Aorta (tissue), 5 donors: ENCODE measurements around the gene RELB. TPM values are rescaled to one million over a fixed set of nuclear protein-coding genes. Genes with fewer than 3 reads are reported as not detected.

Source experiments
- ATAC-seq: fragments of 200-7000 bp; cut with Tn5 transposase; one replicate; pipeline ENCODE4 v1.9.1; 2022; ENCODE audit warnings: moderate library complexity; ENCODE audit not compliant: low FRiP score
- DNase-seq, 2 donors: peaks; one replicate each; pipeline ENCODE4 v3.0.0-alpha.2; 2020
- H3K27ac ChIP-seq, 2 donors: one replicate each; pipeline ENCODE4 v1.5.1; 2013; ENCODE audit warnings: low read length in 2 of 2, mild to moderate bottlenecking in 2 of 2, moderate library complexity in 2 of 2, control low read depth in 1 of 2, inconsistent platforms in 1 of 2, low read depth in 1 of 2
- H3K27me3 ChIP-seq, 2 donors: one replicate each; pipeline ENCODE4 v1.6.1; 2013; ENCODE audit warnings: control low read depth in 1 of 2, low read length in 1 of 2, mild to moderate bottlenecking in 1 of 2, moderate library complexity in 1 of 2; ENCODE audit not compliant: insufficient read depth in 2 of 2, control insufficient read depth in 1 of 2
- H3K36me3 ChIP-seq, 2 donors: one replicate each; pipeline ENCODE4 v1.6.1; 2013; ENCODE audit warnings: control low read depth in 1 of 2, low read length in 1 of 2, mild to moderate bottlenecking in 1 of 2; ENCODE audit not compliant: insufficient read depth in 2 of 2, control insufficient read depth in 1 of 2
- H3K4me1 ChIP-seq, 2 donors: one replicate each; pipeline ENCODE4 v1.6.1; 2013; ENCODE audit warnings: low read length in 2 of 2, control low read depth in 1 of 2, mild to moderate bottlenecking in 1 of 2, moderate library complexity in 1 of 2; ENCODE audit not compliant: insufficient read depth in 2 of 2, control insufficient read depth in 1 of 2
- H3K4me3 ChIP-seq, 2 donors: one replicate each; pipeline ENCODE4 v1.5.1; 2013; ENCODE audit warnings: low read length in 2 of 2, control low read depth in 1 of 2, mild to moderate bottlenecking in 1 of 2
- H3K9me3 ChIP-seq: one replicate; pipeline ENCODE4 v1.6.1; 2013; ENCODE audit warnings: mild to moderate bottlenecking, low read length; ENCODE audit not compliant: control insufficient read depth
- WGBS, 2 donors: extraction: QIAGEN DNeasy Blood & Tissue Kit; methylation state at CpG; one replicate each; pipeline ENCODE4 v1.1.7; 2013; 5-methylcytosine and 5-hydroxymethylcytosine counted together
- intact Hi-C, 2 donors: fragments of 100-400 bp; cut with DNase I; formaldehyde crosslinking; loops; one replicate each; pipeline versions ENCODE4 v1.14.2 to v1.15.0; 2022
- long read RNA-seq, 2 donors: library from polyadenylated mRNA; unstranded; transcript quantifications; one replicate each; pipeline ENCODE4 v2.0.0, GENCODE V29; 2020 to 2021
- polyA plus RNA-seq, 2 donors: library from polyadenylated mRNA; stranded (reverse); fragments of 200-250 nt; gene quantifications; one replicate each; pipeline ENCODE4 v1.2.3, GENCODE V29; 2013
- total RNA-seq, 2 donors: library from RNA; stranded (reverse); fragmentation: NEBNext Ultra II Directional; extraction: Animal tissue kit (Norgen Biotek cat#: 25700); gene quantifications; one replicate each; pipeline ENCODE4 v1.2.1, GENCODE V29; 2021
- donor health status: healthy with polysubstance abuse.
- donor health status: Bipolar disorder and iron deficiency.
- donor health status: DM: no; HTN: no; CAD: no.
- donor health status: DM: no; HTN: no; CAD: no.
- donor health status: DM: yes; HTN: yes; CAD: no.

RELB gene, protein sequence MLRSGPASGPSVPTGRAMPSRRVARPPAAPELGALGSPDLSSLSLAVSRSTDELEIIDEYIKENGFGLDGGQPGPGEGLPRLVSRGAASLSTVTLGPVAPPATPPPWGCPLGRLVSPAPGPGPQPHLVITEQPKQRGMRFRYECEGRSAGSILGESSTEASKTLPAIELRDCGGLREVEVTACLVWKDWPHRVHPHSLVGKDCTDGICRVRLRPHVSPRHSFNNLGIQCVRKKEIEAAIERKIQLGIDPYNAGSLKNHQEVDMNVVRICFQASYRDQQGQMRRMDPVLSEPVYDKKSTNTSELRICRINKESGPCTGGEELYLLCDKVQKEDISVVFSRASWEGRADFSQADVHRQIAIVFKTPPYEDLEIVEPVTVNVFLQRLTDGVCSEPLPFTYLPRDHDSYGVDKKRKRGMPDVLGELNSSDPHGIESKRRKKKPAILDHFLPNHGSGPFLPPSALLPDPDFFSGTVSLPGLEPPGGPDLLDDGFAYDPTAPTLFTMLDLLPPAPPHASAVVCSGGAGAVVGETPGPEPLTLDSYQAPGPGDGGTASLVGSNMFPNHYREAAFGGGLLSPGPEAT
- total RNA-seq = 10 to 100 TPM; 20.2 to 30.0 TPM
- polyA plus RNA-seq = 10 to 100 TPM in 1 of 2 donors, 1 to 10 TPM in 1; 7.0 to 10.6 TPM
- long read RNA-seq, donor 1, partial matches to known transcripts = 5 of 8 reads
- long read RNA-seq, donor 1, other reads (novel, unspliced or antisense) = 1 of 8 reads
- long read RNA-seq, donor 2, transcript RELB-202 (11 exons, 2,219 nt) = major isoform, 9 of 14 reads
- long read RNA-seq, donor 2, partial matches to known transcripts = 2 of 14 reads
- long read RNA-seq, donor 2, other reads (novel, unspliced or antisense) = 3 of 14 reads

GRCh38 chr19:45001087-45001739 is at the start of gene RELB:
RELB (plus strand) TSS chr19:45001464; CDS start chr19:45001580, 116 bp downstream.
- 1 to 2% methylated on average over 45 to 79 of the region's 79 CpGs for WGBS, 2 donors
- Histone ChIP-seq H3K27me3 (no peaks in the 10 kb centered on the region), H3K36me3 (no peaks in the 10 kb centered on the region), H3K9me3 (no peaks in the 10 kb centered on the region), H3K4me1 (no peaks in the 10 kb centered on the region), H3K27ac (peak within 1 kb of the TSS; percentile 91 to 97), H3K4me3 (peak within 1 kb of the TSS; percentile 82 to 92)
- peak; percentile 97 to 99 for DNase-seq
- peak; percentile 81 for ATAC-seq
- intact Hi-C loops = loop anchor here in 1 of 2 donors (5.0 kb wide), 1 partner anchor 49 kb away; no protein-coding TSS in a partner anchor

- H3K27ac ChIP-seq = peak overlapping the region in 1 of 2 donors; percentile 94
- WGBS, 2 donors = 27 to 43% methylated on average over 13 of the region's 13 CpGs
- no peak for ATAC-seq
- peak overlapping the region; percentile 69 to 80 for H3K4me3 ChIP-seq
- intact Hi-C loops = loop anchor here (5.0 kb wide), 2 partner anchors 48 to 52 kb away; partner anchors contain the start of gene RELB (in 1 of the 2)
- H3K36me3 ChIP-seq = no peaks in the 10 kb centered on the region
- DNase-seq = no peak
- H3K9me3 ChIP-seq = no peaks in the 10 kb centered on the region
- H3K4me1 ChIP-seq = no peaks in the 10 kb centered on the region
- no peaks in the 10 kb centered on the region for H3K27me3 ChIP-seq
Observed at GRCh38 chr19:44954278-44954648, 47.0 kb upstream of the RELB start.

DNA sequence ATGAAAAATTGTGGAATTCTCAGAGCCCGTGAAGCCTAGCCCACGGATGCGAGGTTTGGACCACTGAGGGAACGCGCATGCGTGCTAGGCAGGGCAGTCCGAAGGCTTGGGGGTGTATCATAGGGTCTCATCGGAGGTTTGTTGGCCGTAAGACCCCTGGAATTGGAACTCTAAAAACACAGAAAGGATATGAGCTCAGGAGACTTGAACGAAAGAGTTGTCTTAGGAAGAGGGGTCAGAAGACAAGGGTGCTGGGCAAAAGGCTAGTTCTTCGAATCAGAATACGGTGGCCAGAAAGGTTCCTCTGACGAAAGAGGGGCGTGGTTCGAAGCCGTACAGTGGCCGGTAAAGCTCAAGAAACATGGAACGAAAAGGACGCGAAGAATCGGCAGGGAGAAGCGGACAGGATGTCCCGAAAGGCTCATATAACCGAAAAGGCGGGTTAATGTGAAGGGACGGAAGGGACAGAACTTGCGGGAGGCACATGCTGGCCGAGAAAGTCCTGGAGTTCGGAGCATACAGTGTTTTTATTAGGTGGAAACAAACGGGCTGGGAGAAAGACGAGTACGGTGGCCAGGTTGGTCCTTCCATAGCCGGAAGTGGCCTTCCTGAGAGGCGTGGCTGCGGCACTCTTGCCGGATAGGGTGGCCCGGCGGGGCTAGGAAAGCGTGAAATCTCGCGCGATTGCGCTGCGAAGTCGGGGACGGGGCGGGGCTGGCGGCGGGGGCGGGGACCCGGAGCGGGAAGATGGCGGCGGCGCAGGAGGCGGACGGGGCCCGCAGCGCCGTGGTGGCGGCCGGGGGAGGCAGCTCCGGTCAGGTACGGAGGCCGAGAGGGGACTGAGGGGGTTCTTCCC is 46.4 kb upstream of the RELB start, which contains the start of gene CLPTM1:
Gene CLPTM1, plus strand, starts transcription at position 732 of the 856 bp plus-strand sequence. Its CDS starts 16 bp downstream, at position 748.
- Histone ChIP-seq H3K36me3 (no peaks in the 10 kb centered on the region), H3K27ac (peak within 1 kb of the TSS in 1 of 2 donors; percentile 94), H3K9me3 (no peaks in the 10 kb centered on the region), H3K27me3 (no peaks in the 10 kb centered on the region), H3K4me3 (peak within 1 kb of the TSS; percentile 93 to 97), H3K4me1 (no peaks in the 10 kb centered on the region)
- peak; percentile 99 for DNase-seq
- 0 to 1% methylated on average over 65 of the region's 65 CpGs for WGBS, 2 donors
- intact Hi-C loops = loop anchor here (5.0 kb wide), 2 partner anchors 47 to 53 kb away; partner anchors contain the start of gene RELB (in 1 of the 2)
- peak; percentile 97 for ATAC-seq

DNA sequence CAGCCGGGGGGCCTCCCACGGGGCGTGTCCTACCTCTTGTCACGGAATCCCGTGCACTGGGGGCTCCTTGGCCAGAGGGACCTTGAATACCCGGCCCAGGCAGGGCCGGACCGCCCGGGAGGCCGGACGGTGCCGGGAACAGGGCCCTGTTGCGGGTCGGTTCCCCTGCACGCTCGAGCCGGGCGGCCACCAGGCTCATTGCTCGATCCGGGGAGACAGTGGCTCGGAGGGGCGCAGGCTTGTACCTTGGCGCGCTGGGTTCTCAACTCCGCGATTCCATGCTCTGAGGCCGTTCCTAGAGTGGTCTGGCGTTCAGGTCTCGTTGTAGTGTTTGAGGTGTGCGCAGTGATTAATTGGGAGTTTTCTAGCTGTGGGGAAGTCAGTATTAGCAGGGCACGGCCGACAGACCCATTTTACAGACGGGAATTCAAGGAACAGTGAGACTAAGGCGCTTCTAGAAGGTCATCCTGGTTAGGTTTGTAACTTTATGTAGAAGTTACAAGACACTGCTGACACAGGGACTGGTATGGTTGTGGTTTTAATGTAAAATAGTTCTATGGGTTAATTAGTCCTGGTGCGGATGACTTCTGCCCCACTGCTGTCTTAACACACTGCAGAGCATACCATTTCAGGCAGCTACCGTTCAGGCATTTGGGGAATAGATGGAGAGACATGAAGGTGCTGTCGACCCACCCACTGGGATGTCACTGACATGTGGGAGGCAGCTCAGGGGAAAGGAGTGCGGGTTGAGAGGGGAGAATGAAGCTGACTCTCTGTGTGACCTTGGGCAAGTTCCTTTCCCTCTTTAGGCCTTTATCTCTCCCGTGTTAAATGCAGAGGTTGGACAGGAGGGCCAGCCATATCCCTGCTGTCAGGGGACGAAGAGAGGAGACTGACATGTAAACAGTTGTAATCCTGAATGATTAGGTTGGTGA is 45.5 kb upstream of the RELB start:
- no peak for ATAC-seq
- Histone ChIP-seq H3K27ac (peak overlapping the region in 1 of 2 donors; percentile 49), H3K36me3 (no peaks in the 10 kb centered on the region), H3K9me3 (no peaks in the 10 kb centered on the region), H3K4me1 (no peaks in the 10 kb centered on the region), H3K4me3 (peak overlapping the region; percentile 93 to 97), H3K27me3 (no peaks in the 10 kb centered on the region)
- DNase-seq = no peak
- 3 to 4% methylated on average over 37 to 40 of the region's 40 CpGs for WGBS, 2 donors
- intact Hi-C loops = no loop called here

DNA sequence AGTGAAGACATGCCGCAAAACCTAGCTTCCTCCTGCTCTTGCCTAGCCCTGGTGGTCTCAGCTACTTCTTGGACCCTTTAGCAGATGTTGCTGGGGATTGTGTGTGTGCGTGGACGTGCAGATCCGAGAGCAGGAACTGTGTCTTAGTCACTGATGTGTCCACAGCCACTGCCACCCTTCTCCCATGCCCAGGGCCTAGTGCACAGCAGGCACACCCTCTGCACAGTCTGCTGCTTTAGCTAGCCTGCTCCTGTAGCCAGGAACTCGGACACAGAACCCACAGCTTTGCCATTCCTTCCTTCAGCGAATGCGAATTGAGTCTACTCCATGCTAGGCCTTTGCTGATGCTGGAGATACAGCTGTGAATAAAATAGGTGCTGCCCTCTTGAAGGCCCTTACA is 43.7 kb upstream of the RELB start:
- Histone ChIP-seq H3K4me3 (no peak overlapping the region), H3K27ac (no peak overlapping the region), H3K27me3 (no peaks in the 10 kb centered on the region), H3K36me3 (no peaks in the 10 kb centered on the region), H3K4me1 (no peaks in the 10 kb centered on the region), H3K9me3 (no peaks in the 10 kb centered on the region)
- intact Hi-C loops = no loop called here
- DNase-seq (no peak), ATAC-seq (no peak)
- WGBS, 2 donors = 72 to 73% methylated on average over 7 of the region's 7 CpGs

DNA sequence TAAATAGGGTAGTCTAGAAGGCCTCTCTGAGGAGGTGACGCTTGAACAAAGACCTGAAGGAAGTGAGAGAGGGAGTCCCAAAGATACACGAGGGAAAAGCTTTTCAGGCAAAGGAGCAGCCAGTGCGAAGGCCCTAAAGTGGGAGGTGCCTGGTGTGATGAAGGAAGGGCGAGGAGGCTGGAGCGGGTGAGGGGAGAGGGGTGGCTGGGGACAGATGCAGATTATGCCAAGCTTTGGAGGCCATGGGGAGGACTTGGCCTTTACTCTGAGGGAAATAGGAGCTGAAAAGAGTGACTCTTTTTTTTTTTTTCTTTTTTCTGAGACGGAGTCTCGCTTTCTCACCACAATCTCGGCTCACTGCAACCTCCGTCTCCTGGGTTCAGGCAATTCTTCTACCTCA is 43.2 kb upstream of the RELB start:
- intact Hi-C loops = no loop called here
- WGBS, 2 donors = 74 to 80% methylated on average over 8 to 9 of the region's 9 CpGs
- ATAC-seq = no peak
- Histone ChIP-seq H3K27ac (no peak overlapping the region), H3K27me3 (no peaks in the 10 kb centered on the region), H3K36me3 (no peaks in the 10 kb centered on the region), H3K4me3 (no peak overlapping the region), H3K4me1 (no peaks in the 10 kb centered on the region), H3K9me3 (no peaks in the 10 kb centered on the region)
- no peak for DNase-seq

DNA sequence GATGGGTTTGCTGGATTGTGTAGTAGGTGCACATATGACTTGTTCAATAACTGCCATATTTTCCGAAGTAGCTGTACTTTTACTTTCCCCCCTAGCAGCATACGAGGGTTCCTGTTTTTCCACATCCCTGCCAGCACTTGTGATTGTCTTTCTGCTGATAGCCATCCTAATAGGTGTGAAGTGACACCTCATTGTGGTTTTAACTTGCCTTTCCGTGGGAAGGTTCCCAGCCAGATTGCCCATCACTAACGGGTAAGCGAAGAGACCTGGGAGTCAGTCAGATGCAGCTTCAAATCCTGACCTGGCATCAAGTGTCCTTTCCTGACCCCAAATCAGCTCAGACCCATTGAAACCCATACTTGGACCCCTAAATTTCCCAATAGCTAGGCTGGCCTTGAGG is 41.6 kb upstream of the RELB start:
- no peaks in the 10 kb centered on the region for H3K4me1 ChIP-seq
- intact Hi-C loops = no loop called here
- H3K27me3 ChIP-seq = no peaks in the 10 kb centered on the region
- H3K27ac ChIP-seq = no peak overlapping the region
- no peaks in the 10 kb centered on the region for H3K36me3 ChIP-seq
- no peak for DNase-seq
- H3K4me3 ChIP-seq = no peak overlapping the region
- ATAC-seq = no peak
- no peaks in the 10 kb centered on the region for H3K9me3 ChIP-seq
- WGBS, 2 donors = 70 to 71% methylated on average over 5 of the region's 5 CpGs
